ENCODE results near the gene LRRC28.

LRRC28 gene

DNA sequence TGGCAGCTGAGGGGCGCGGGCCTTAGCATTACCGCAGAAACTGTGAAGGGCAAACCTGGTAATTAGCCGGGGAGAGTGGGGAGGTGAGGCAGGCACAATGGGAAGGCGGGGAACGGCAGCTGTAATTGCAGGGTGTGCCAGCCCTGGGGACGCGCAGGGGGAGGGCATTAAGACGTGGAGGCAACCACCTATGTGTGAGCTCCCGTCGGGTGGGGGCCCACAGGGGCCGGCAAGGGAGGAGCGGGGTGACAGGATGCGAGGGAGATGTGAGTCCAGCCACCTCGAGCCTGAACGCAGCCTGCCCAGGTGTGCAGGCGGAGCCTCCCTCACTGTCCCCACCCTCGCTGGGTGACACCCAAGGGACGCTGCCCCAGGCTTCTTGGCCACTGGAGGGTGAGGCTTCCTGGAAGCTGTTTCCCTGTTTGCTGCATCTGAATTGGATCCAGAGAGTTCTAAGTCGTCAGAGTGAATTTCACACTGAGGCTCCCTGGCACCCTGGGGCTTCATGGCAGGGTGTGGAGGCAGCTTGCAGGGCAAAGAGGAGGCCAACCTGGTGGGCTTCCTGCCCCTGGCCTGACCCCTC is 183.9 kb downstream of the LRRC28 start:
- DNase-seq (ENCODE audit: low spot score), result no peak

DNA sequence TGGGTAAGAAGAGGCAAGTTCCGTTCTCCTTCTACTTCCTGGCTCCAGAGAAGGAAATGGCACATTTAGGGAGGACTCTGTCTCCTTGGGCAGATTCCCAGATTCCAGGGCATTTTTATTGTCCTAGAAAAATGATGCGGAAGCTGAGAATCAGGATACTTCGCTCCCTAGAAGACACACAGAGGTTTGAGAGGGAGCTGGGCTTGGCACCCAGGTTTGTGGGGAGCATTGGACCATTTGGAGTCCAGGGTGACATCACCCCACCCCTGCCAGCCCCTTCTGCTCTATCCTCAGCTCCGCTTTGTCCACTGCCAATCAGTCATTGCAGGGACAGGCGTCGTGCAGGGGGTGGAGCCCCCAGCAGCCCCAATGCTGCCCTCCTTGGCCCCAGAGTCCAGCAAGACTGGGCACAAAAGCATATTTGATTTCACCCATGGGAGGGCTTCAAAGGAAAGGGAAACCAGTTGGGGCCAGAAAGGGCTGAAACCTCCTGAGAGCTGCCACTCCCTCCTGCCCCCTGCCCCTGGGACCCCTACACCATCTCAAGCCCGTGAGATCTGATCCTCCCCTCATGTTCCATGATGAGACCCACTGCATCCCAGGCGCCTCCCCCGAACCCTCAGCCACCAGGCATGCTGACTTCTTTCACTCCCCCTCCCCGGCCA is 184.7 kb downstream of the LRRC28 start:
- DNase-seq (ENCODE audit: low spot score), result peak; percentile 50

DNA sequence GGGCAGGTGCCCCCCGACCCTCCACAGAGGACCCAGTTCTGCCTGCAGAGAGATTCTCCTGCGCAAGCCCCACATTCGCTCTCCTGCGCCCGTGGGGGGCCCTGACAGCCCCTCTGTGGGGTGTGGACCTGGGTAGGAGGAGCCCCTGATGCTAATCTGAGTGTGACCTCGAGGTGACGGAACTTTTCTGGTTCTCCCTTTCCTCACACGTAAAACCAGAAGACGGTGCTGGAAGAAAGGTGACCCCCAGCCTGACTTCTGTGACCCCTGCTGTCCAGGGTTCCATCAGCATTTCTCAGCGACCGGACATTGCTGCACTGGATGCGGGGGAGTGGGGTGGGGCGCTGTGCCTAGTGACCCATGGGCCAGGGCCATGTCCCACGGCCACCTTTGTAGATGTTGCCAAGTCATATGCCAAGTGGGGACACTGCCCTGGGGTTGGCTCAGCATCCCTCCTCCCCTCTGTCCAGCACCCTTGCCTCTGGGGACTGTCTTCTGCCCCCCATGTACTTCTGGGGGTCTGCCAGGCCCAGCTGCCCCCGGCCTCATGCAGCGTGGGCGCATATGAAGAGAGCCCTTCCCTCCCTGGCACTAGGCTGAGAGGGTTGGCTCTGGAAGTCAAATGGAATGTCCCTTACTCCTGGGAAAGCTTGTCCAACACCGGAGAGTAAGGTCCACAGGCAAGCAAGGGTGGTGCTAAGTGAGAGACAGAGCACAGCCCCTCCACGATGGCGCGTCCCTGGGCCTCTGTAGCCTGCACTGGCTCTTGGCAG is 185.4 kb downstream of the LRRC28 start:
- no peak for DNase-seq (ENCODE audit: low spot score)

DNA sequence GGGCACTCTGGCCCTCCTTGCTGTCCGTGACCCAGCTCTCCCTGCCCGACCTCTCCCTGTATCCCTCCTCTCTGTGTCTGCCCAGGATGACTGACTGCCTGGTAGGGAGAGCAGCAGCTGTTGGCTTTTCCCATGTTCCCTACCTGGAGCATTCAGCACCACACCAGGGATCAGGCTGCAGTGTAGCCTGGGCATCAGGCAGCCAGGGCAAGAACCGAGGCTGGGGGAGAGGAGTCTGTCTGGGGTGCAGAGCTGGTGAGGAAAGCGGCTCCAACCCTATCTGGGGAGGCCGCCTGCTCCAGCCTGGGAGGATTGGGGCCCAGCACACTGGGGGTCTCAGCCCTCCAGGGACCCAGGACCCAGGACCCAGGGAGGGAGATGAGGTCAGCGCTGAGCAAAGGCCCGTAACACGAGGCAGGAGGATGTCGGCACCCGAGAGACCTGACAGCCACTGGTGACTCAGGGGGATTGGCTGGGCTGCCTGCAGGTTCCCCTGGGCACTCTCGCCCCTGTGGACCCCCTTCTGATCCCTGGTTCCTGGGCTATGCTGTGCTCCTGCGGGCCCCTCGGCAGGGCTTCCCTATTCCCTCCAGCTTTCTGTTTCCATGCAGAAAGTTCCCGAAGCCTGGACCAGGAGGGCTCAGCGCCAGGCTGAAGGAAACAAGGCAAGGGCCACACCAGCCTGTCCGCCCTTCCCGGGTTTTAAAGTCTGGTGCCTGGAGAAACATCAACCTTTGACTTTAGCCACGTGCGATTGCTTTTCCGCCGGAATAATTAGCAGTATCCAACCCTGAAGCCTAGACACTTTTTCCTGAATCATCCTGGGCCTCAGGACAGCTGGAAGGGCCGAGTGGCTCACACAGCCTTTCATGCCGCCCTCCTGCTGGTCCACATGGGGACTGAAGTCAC is 186.3 kb downstream of the LRRC28 start:
- DNase-seq (ENCODE audit: low spot score), result no peak

DNA sequence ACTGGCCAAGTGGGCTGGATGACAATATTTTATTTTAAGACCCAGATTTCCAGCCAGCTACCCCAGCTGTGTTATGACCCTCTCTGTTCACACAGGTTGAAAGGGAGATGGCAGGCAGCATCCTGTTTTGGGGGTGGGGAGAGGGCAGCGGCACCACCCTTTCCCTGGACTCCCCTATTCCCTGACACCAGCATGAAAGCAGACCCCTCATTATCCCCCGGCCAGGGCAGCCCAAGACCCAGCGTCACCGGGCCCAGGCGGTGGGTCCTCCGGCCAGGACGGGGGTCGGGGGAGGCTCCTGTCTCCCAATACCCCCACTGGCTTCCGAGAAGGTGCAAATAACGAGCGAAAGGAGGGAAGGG is 186.9 kb downstream of the LRRC28 start:
- no peak for DNase-seq (ENCODE audit: low spot score)

DNA sequence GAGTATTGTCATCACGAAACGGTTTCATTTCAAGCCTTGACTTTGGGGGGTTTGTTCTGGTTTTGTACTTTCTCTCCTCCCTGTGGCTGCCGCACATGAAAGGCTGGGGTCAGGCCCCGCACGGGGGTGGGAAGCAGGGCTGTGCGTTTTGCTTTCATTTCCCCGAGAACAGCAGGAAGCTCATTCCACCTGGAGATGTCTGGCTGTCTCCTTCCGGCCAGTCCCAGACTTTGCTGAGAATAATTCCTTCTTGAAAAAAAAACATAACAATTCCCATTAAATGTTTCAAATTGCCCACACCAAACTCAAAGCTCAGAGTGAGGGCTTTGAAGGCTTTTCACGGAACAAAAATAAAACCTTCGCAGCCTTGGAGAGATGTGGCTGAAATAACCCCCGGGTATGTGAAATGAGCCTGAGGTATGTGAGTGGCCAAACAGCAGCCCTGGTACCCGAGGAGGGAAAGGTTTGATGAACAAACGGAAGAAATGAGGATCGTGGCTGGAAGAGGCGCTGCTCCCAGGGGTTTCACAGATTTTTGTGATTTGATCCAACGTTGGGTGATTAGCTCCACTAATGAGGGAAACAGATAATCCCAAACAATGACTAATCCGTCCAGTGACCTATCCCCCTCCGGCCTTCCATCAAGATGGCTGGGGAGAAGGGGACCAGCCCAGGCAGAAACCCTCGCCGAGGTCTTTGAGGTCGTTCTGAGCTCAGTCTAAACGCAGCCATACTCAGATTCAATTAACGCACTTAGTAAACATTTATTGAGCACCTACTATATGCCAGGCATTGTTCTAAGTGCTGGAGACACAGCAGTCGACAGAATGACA is 187.6 kb downstream of the LRRC28 start:
- DNase-seq (ENCODE audit: low spot score), result no peak

DNA sequence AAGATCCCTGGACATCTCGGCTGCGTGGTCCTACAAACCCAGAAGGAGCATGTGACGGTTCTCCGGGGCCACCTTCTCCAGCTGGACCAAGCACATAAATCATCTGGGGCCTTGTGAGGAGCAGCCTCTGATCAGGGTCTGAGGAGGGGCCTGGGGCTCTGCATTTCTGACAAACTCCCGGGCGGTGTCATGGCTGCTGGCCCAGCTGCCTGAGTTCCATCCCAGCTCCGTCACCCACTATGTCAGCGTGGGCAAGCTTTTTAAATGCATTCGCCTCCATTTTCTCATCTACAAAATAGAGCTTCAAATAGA is 188.2 kb downstream of the LRRC28 start:
- DNase-seq (ENCODE audit: low spot score), result no peak

DNA sequence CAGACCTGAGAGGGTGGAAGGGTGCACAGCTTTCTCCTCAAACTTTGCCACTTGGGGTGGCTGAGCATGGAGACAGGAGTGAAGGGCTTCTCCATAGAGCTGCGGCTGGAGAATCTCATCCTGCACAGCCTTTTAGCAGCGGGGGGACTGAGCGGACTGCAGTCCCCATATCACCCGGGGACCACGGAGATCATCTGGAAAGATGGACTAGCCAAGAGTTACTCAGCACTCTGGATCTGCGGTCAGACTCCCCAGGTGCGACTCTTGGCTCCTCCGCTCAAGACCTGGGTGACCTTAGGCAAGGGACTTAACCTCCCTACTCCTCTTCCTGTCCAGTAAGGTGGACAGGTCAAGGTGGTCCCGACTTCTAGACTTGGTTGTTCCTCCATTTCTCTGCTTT is 188.7 kb downstream of the LRRC28 start:
- DNase-seq (ENCODE audit: low spot score), result no peak
